GM19193 (cell line): ENCODE results near the gene TBX20.

Experiments
- POLR2A ChIP-seq: IDR thresholded peaks from 4 replicates; pipeline ENCODE4 v1.6.1; 2011; ENCODE audit not compliant: insufficient read depth, insufficient read length; ENCODE audit errors: extremely low read depth

The TBX20 gene

DNA sequence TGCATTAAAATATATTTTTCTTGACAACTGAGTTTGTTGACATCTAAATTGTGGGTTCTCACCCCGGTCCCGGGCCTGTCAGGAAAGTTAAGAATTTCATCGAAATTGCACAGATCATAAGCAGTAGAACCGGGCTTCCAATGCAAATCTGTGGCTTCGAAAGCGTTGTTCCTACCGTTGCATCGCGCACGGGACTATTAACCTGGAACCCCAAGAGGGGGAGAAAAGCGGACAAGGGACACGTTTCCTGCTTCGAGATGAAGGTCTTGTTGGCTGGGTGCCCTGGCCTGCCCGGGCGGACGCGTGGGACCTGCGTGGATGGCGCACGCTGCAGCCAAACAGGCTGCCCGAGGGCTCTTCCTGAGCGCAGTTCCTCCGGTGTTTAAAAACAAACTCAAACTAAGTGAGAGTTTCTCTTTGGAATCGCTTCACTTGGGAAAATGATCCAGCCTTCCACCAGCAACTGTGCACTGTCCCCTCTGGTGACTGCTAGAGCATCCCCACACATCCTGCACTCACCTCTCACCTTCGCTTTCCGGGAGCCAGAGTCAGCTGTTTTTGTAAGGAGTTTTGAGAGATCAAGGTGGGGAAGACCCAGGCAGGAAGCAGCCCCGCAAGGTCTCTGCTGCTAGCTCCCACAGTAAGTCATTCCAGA, 5.1 kb upstream of the TBX20 start:
- TF ChIP-seq POLR2A: no peak

- no peak for TF ChIP-seq POLR2A
Observed at GRCh38 chr7:35258125-35258867, 4.4 kb upstream of the TBX20 start.

- no peak for TF ChIP-seq POLR2A
Observed at GRCh38 chr7:35257251-35258124, 3.6 kb upstream of the TBX20 start.

DNA sequence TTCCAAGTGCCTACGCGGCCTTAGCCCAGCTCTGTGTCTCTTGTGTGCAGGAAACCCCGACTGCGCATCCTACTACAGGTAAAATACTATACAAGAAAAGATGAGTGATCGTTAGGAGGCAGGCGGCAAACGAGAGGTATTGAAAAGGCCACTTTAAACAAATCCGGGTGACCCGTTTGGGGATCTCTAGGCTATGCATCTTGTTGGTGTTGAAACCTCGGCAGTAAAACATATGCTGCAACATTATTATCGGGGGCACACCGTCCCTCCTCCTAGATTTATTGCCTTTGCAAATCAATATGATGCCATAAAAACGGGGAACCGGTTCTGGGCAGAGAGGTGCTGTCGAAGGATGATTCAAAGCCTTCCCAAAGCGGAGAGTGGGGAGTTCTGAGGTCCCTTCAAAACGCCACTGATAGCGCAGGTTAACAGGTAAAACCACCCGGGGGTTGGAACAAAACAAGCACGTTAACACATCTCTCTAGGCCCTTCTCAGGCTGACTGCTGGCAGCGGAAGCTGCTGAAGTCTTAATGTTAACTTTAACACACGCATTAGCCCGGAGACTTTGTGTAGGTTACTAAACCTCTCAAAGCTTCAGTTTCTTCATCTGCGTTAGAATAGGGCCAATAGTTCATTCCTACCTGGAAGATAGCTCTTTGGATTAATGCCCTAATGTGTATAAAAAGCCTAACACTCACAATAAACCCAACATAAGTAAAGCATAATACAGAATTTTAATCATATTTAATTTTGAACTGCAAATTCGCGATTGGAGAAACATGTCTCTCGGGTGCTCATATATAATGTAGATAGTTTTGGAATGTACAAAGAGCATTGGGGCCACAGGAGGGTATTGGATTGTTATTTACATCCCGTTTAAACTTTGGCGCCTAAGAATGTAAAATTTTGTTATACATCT, 2.6 kb upstream of the TBX20 start:
- TF ChIP-seq POLR2A: no peak

GRCh38 chr7:35255443-35256255, 1.7 kb upstream of the TBX20 start:
- TF ChIP-seq POLR2A: no peak

GRCh38 chr7:35254496-35255442, 869 bp upstream of the TBX20 start:
- no peak for TF ChIP-seq POLR2A

DNA sequence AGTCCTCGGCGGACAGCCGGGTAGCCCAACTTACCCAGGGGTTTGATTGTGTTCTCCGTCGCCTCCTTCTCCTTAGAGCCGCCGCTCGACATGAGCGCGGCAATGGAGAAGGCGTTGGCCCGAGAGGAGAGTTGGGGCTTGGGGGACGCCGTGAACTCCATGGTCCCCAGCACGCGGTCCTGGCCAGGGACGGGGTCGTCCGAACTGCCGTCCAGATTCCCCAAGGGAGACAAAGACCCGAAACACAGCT, 515 bp downstream of the TBX20 start:
- TF ChIP-seq POLR2A: no peak

DNA sequence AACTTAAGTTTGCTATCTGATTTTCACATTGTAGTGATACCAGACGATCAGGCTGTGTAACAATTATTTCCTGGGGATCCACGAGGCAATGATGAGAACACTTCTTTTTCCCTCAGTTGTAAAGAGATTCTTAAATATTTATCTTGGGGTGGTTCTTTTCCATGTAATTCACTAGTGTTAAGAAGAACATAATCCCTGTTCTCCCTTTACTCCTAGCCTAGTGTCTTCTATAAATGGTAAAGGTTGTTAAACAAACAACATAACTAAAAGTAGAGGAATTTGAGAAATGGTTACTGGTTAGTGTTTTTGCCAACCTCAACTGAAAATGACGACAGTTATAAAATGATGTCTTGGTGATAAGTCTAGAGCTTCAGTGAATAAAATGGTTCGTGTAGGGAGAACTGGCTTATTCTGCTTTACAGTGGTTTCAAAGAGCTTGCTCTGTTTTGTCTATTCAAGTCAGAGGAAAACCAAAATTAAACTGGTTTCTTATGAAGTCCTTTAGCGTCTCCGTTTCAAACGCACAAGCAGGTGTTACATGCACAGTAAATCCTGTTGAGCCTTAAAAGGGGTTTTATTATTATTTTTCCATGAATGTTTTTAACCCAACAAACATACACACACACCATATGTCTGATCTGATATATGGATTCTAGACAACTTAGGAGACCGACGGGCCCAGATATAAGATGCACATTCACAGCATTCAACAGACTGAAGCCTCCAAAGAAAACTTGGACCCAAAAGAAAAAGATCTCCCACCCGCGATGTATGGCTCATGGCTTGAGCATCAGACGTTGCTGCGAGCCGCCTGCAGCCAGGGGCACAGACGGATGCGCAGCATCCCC, 1.1 kb downstream of the TBX20 start:
- TF ChIP-seq POLR2A: no peak

GRCh38 chr7:35251606-35252310, 2.1 kb downstream of the TBX20 start:
- no peak for TF ChIP-seq POLR2A

- no peak for TF ChIP-seq POLR2A
Observed at GRCh38 chr7:35250941-35251340, 3.0 kb downstream of the TBX20 start.

GRCh38 chr7:35250452-35250851, 3.4 kb downstream of the TBX20 start:
- TF ChIP-seq POLR2A: no peak
